Endothelial cell of hepatic sinusoid (primary cell): ENCODE data around the gene ZNF222.

ENCODE experiments used
- in situ Hi-C: cut with HindIII; loops from 2 replicates; pipeline ENCODE4 v1.10.0; 2017; ENCODE audit warnings: low sequenced_read_pairs

ZNF222 gene

DNA sequence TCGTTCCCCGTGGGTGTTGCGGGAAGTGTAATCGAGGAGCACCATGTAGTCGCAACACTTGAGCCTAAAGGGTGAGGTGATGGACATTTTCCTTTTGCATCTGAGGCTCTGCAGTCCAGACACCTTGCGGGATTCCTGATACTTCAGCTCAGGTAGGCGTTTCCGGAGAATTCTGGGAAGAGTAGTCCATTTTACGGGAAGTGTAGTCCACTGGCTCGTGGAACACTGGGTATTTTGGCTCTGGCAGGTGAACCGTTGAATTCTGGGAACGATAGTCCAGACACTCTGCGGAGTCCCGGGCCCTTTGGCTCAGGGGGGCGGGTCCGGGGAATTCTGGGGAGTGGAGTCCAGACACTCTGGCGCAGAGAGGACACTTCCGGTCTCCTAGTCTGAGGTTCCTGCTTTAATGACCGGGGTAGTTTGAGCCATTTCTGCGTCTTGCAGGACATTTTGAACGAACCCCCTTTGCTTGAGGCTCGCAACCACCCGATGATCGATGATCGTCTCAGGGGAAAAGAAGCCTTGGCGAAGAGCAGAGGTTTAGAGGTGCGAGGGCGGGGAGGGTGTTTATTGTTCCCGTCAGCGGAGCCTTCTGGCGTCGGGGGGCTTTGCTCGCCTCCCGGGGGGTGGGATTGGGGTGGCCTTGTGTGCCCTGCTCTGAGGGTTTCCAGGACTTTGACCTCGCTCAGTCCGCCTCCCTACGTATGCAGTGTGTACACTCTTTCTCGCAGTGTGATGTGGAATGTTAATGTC is 26.6 kb downstream of the ZNF222 start, which contains the start of gene ZNF223:
TSS of gene ZNF223 (plus strand) at position 387 of the 753 bp plus-strand sequence. CDS start 3,141 bp downstream, outside the sequence.
- in situ Hi-C loops, result no loop called here

DNA sequence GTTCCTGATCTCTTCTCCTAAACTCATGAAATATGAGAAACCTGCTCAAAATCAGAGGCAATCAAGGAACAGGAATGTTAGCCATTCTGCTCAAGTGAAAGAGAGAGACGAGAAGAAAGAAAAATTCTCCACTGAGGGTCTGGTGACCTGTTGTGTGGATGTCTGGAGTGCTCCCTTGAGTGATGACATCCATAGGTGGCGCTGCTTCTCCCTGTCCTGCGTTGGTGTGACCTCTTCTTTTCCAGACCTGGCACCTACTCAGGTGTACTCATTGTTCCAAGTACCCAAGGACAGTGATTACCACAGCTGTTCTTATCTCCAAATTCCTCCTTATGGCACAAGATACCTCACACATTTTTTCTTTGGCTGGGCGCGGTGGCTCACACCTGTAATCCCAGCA is 30.7 kb downstream of the ZNF222 start:
- in situ Hi-C loops, result no loop called here

DNA sequence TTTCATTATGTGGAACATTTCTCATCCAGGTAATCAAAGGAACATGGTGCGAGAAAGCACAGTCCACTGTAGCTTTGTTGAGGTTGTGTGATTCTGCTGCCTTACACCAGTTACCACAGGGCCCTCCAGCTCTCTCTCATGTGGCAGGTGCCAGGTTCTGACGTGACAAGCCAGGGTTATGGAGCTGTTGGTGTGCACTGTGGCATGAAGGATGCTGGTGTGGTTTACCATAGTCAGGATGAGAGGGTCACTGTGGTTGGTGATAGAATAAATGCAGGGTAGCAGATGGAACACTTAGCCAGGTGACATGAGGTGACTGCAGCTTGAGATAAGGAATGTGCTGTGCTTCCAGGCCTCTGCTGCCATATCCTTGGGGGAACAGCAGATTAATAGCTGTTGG is 34.0 kb downstream of the ZNF222 start:
- in situ Hi-C loops, result no loop called here

DNA sequence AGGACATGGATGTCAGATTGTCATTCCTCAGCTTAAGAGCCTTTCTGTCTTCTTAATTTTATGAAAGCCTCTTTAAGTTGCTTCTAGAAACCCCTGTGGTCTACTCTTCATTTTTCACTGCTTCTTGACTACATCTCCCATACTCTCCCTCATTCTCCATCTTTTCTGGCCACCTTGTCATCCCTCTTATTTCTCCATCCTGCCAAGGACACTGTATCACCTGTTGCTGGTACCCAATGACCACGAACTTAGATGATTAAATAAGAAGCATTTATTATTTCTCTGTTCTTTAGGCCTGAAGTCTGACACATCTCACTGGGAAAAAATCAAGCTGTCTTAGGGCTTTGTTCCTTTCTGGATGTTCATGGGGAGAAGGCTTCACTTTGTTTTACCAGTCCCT is 35.9 kb downstream of the ZNF222 start:
- in situ Hi-C loops, result no loop called here

DNA sequence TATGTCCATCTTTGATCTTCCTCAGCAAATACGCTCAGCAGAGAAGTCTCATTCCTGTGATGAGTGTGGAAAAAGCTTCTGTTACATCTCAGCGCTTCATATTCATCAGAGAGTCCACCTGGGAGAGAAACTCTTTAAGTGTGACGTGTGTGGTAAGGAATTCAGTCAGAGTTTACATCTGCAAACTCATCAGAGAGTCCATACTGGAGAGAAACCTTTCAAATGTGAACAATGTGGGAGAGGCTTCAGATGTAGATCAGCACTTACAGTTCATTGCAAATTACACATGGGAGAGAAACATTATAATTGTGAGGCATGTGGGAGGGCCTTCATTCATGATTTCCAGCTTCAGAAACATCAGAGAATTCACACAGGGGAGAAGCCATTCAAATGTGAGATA is 41.1 kb downstream of the ZNF222 start:
- in situ Hi-C loops, result loop anchor here (5.0 kb wide), 1 partner anchor 51 kb away; no protein-coding TSS in a partner anchor

DNA sequence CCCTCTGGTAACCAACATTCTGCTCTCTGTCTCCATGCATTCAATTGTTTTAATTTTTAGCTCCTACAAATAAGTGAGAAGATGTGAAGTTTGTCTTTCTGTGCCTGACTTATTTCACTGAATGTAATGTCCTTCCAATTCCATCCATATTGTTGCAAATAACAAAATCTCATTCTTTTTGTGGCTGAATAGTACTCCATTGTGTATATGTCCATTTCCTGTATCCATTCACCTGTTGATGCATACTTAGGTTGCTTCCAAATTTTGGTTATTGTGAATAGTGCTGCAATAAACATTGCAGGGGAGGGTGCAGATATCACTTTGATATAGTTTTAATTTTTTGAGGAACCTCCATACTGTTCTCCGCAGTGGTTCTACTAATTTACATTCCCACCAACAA is 44.2 kb downstream of the ZNF222 start:
- in situ Hi-C loops, result loop anchor here (5.0 kb wide), 1 partner anchor 48 kb away; no protein-coding TSS in a partner anchor

DNA sequence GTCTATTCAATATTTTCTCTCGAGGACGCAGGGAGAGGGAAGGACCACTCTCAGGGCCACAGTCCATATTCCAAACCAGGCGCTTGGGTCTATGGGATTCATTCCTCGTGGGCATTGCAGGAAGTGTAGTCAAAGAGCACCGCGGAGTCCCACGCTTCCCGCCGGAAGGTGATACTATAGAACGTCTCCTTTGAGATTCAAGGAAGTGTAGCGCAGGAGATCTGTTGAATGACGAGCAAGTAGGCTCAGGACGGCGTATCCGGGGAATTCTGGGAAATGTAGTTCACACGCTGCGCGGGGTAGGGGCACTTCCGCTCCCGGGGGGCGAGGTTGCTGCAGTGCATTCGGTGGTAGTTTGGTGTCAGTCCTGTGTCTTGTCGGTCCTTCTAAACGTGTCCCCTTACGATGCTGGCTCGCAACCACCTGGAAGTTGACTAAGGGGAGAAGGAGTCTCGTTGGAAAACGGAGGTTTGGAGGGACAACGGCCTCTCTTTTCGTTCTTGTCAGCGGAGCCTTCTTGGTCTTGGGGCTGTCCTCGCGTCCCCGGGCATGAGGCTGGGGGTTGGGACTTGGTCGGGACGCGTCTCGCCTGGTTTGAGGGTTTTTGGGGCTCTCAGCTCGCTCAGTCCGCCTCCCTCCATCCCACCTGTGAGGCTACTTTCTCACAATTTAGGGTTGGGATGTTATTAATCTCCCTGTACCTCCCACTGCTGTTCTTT is 46.8 kb downstream of the ZNF222 start, which contains the start of gene ZNF284:
TSS of gene ZNF284 (plus strand) at position 336 of the 719 bp plus-strand sequence. CDS start 4,231 bp downstream, outside the sequence.
- in situ Hi-C loops, result no loop called here

DNA sequence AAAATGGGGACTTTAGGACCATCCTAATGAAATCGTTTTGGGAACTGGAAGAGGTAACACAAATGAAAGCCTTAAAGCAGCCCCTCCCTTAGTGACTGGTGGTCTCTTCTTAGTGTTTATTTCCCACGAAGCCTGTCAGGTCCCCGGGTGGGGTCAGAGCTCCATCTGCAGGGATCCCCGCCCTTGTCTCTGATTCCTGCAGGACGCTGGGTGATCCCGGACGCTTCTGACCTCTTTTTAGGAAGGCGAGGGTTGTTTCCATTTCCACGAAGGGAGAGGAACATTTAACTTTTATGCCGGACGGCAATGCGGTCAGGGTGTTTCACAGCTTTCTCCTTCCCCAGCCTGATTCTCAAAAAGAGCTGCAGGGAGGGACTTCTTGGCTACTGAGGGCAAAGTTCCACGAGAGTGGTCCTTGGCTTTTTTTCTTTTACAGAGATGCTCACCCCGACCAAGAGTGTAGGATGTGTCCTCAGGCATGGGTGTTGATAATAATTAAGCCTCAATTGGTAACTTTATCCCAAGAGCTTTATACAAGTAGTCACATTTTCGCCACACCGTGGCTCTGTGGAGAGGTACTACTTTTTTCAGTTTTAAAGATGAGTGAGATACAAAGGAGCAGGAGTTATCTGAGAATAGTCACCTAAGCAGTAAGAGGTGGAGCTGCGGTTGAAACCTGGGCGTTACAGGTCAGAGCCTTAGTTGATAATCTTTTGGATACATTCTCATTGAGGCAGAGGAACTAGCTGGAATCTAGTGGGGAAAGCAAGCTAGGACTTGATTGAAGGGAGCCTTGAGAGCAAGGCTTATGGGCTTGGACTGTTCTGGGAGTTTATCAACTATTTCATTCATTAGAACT is 47.6 kb downstream of the ZNF222 start:
- in situ Hi-C loops, result no loop called here

DNA sequence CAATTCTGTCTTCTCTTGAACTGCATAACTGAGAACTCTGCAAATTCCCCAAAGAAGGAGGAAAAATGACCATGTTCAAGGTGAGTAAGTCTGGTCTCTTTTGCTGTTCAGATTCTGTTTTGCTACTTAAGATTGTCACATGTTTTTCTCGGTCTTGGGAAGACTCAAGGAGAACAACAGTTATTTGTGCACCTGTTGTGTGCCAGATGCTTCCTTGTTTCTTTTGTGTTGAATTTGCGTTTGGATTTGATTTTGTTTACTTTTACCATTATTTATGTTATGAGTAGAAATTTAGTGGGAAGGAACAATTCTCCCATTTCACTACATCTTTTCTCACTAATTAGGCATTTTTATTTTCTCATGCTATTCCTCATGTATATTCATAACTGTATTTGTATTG is 51.1 kb downstream of the ZNF222 start:
- in situ Hi-C loops, result no loop called here
